DND-41 (cell line): ENCODE data around the gene TMC5.

Source experiments
- ATAC-seq: fragments of 200-7000 bp; cut with Tn5 transposase; 3 replicates; pipeline ENCODE4 v1.9.1; 2021; ENCODE audit warnings: low read depth; ENCODE audit not compliant: insufficient read depth
- DNase-seq: peaks from one replicate; pipeline ENCODE4 v3.0.0-alpha.2; 2020
- H2AFZ ChIP-seq: 2 replicates; pipeline ENCODE4 v1.6.0; 2012; ENCODE audit warnings: low read depth, low read length
- H3K27ac ChIP-seq: 2 replicates; pipeline ENCODE4 v1.5.1; 2012; ENCODE audit warnings: low read length, inconsistent platforms
- H3K27me3 ChIP-seq: fragments of 200-600 bp; sonication (generic); 2 replicates; pipeline ENCODE4 v1.6.0; 2012; ENCODE audit warnings: low read length, mild to moderate bottlenecking, inconsistent platforms; ENCODE audit not compliant: insufficient read depth, poor library complexity
- H3K36me3 ChIP-seq: 2 replicates; pipeline ENCODE4 v1.5.1; 2012; ENCODE audit warnings: low read length, inconsistent platforms; ENCODE audit not compliant: insufficient read depth
- H3K4me1 ChIP-seq: 2 replicates; pipeline ENCODE4 v1.5.1; 2012; ENCODE audit warnings: mild to moderate bottlenecking, low read length; ENCODE audit not compliant: insufficient read depth
- H3K4me2 ChIP-seq: 2 replicates; pipeline ENCODE4 v1.6.0; 2012; ENCODE audit warnings: mild to moderate bottlenecking, moderate library complexity, low read length, inconsistent platforms; ENCODE audit not compliant: insufficient read depth
- H3K4me3 ChIP-seq, 2 experiments: fragments of 200-600 bp in 1 of 2; shearing (Covaris generic) in 1 of 2; 2 replicates each; pipeline ENCODE4 v1.5.1; 2012 to 2016; ENCODE audit warnings: inconsistent platforms in 2 of 2, low read length in 2 of 2, mild to moderate bottlenecking in 2 of 2, low read depth in 1 of 2, moderate library complexity in 1 of 2
- H3K79me2 ChIP-seq: 2 replicates; pipeline ENCODE4 v1.6.0; 2012; ENCODE audit warnings: low read length, inconsistent platforms; ENCODE audit not compliant: insufficient read depth
- H3K9ac ChIP-seq: 2 replicates; pipeline ENCODE4 v1.6.0; 2012; ENCODE audit warnings: low read depth, mild to moderate bottlenecking, inconsistent platforms, low read length, moderate library complexity
- H3K9me3 ChIP-seq: 2 replicates; pipeline ENCODE4 v1.5.1; 2012; ENCODE audit warnings: low read length, moderate library complexity, mild to moderate bottlenecking, inconsistent platforms; ENCODE audit not compliant: insufficient read depth, severe bottlenecking
- H4K20me1 ChIP-seq: 2 replicates; pipeline ENCODE4 v1.6.0; 2012; ENCODE audit warnings: low read length; ENCODE audit not compliant: insufficient read depth
- EZH2 ChIP-seq: IDR thresholded peaks from 3 replicates; pipeline ENCODE4 v1.6.1; 2012; ENCODE audit warnings: borderline replicate concordance, low read depth, mild to moderate bottlenecking, moderate library complexity, low read length, inconsistent platforms; ENCODE audit not compliant: severe bottlenecking
- TF ChIP-seq, protein P1 (sequence below): IDR thresholded peaks from 2 replicates; pipeline ENCODE4 v1.5.1; 2012; ENCODE audit warnings: borderline replicate concordance, low read length, moderate library complexity, mild to moderate bottlenecking; ENCODE audit not compliant: poor library complexity, severe bottlenecking; ENCODE audit errors: extremely low read depth

The TMC5 gene

GRCh38 chr16:19521471-19522396 is 104.1 kb downstream of the TMC5 start, which contains the start of gene GDE1:
Gene GDE1, minus strand, starts transcription at chr16:19522098. Its CDS starts 134 bp downstream, at chr16:19521964.
- Histone ChIP-seq H3K4me2 (peak within 1 kb of the TSS; percentile 93), H4K20me1 (no peaks in the 10 kb centered on the region), H3K9me3 (no peaks in the 10 kb centered on the region), H3K4me1 (peaks cover 71% of the 10 kb centered on the region), H3K27ac (peak within 1 kb of the TSS; percentile 63), H3K79me2 (peaks cover 76% of the 10 kb centered on the region), H2AFZ (peak within 1 kb of the TSS; percentile 82), H3K36me3 (peaks cover 19% of the 10 kb centered on the region), H3K9ac (peak within 1 kb of the TSS; percentile 78), H3K27me3 (no peaks in the 10 kb centered on the region), H3K4me3 (peak within 1 kb of the TSS; percentile 43 to 69)
- no peak for TF ChIP-seq EZH2
- TF ChIP-seq, protein P1, sequence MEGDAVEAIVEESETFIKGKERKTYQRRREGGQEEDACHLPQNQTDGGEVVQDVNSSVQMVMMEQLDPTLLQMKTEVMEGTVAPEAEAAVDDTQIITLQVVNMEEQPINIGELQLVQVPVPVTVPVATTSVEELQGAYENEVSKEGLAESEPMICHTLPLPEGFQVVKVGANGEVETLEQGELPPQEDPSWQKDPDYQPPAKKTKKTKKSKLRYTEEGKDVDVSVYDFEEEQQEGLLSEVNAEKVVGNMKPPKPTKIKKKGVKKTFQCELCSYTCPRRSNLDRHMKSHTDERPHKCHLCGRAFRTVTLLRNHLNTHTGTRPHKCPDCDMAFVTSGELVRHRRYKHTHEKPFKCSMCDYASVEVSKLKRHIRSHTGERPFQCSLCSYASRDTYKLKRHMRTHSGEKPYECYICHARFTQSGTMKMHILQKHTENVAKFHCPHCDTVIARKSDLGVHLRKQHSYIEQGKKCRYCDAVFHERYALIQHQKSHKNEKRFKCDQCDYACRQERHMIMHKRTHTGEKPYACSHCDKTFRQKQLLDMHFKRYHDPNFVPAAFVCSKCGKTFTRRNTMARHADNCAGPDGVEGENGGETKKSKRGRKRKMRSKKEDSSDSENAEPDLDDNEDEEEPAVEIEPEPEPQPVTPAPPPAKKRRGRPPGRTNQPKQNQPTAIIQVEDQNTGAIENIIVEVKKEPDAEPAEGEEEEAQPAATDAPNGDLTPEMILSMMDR, result peak; percentile 66
- peak; percentile 95 for DNase-seq
- peak; percentile 86 for ATAC-seq

- Histone ChIP-seq H3K36me3 (peaks cover 12% of the 10 kb centered on the region), H3K4me1 (peaks cover 70% of the 10 kb centered on the region), H4K20me1 (no peaks in the 10 kb centered on the region), H2AFZ (peak overlapping the region; percentile 72), H3K4me3 (peak overlapping the region in 1 of 2 experiments; percentile 69; a peak in 3 of 4 replicates), H3K27ac (peak overlapping the region; percentile 63), H3K9me3 (no peaks in the 10 kb centered on the region), H3K79me2 (peaks cover 76% of the 10 kb centered on the region), H3K27me3 (no peaks in the 10 kb centered on the region), H3K9ac (peak overlapping the region; percentile 78; the same call in 1 of the 2 replicates), H3K4me2 (peak overlapping the region; percentile 93)
- no peak for ATAC-seq
- no peak for DNase-seq
- TF ChIP-seq, protein P1, result no peak
- no peak for TF ChIP-seq EZH2
Measured at GRCh38 chr16:19522397-19522732, 104.7 kb downstream of the TMC5 start.

- Histone ChIP-seq H3K36me3 (peaks cover 11% of the 10 kb centered on the region), H4K20me1 (no peaks in the 10 kb centered on the region), H3K4me3 (no peak overlapping the region), H3K4me1 (peaks cover 69% of the 10 kb centered on the region), H3K27ac (0 out of 2 replicates have a peak overlapping the region, but pooled peaks have one; percentile 63), H2AFZ (peak overlapping the region; percentile 72; the same call in 1 of the 2 replicates), H3K79me2 (peaks cover 72% of the 10 kb centered on the region), H3K9me3 (no peaks in the 10 kb centered on the region), H3K9ac (no peak overlapping the region; the same call in 1 of the 2 replicates), H3K4me2 (peak overlapping the region; percentile 93), H3K27me3 (no peaks in the 10 kb centered on the region)
- TF ChIP-seq, protein P1, result no peak
- no peak for TF ChIP-seq EZH2
- no peak for DNase-seq
- no peak for ATAC-seq
Measured at GRCh38 chr16:19522760-19523159, 105.1 kb downstream of the TMC5 start.
